ENCODE data around the gene SLC5A12. TPM values are rescaled to one million over a fixed set of nuclear protein-coding genes. Genes with fewer than 3 reads are reported as not detected.

Gene SLC5A12
- total RNA-seq, 2 donors from 2014 or later: not detected

- DNase-seq (peak; percentile 43 to 66 (median 58)), ATAC-seq (peak; percentile 75)
- Histone ChIP-seq H3K36me3 (replicated peaks in 1 of 2; ENCODE audit: insufficient read depth in 1 of 2, low read depth in 2 of 2) (no peaks in the 10 kb centered on the region), H3K27ac (no peak overlapping the region), H3K4me3 (no peak overlapping the region), H3K4me1 (no peaks in the 10 kb centered on the region), H3K27me3 (no peaks in the 10 kb centered on the region), H3K9me3 (no peaks in the 10 kb centered on the region)
- WGBS, 2 donors: 30 to 31% methylated on average over 9 of the region's 9 CpGs
- intact Hi-C loops (cut with DNase I): loop anchor here (5.0 kb wide), 1 partner anchor 408 kb away; no protein-coding TSS in a partner anchor
- TF ChIP-seq POLR2A (IDR thresholded peaks at IDR 0.05) (no peak), CTCF (IDR thresholded peaks at IDR 0.05) (peak; percentile 26 to 78 (median 75))
Measured at GRCh38 chr11:26753723-26754504, 32.1 kb upstream of the SLC5A12 start.

- H3K36me3 ChIP-seq (replicated peaks in 1 of 2; ENCODE audit: insufficient read depth in 1 of 2, low read depth in 2 of 2): no peaks in the 10 kb centered on the region
- no peak overlapping the region for H3K27ac ChIP-seq
- H3K4me3 ChIP-seq: no peak overlapping the region
- ATAC-seq (no peak), DNase-seq (no peak)
- H3K9me3 ChIP-seq: no peaks in the 10 kb centered on the region
- intact Hi-C loops (cut with DNase I): loop anchor here (5.0 kb wide), 1 partner anchor 412 kb away; no protein-coding TSS in a partner anchor
- no peak for TF ChIP-seq POLR2A (IDR thresholded peaks at IDR 0.05)
- TF ChIP-seq CTCF (IDR thresholded peaks at IDR 0.05): no peak
- no peaks in the 10 kb centered on the region for H3K27me3 ChIP-seq
- H3K4me1 ChIP-seq: no peaks in the 10 kb centered on the region
Measured at GRCh38 chr11:26749927-26750326, 28.1 kb upstream of the SLC5A12 start.

GRCh38 chr11:26743622-26744021 is 21.8 kb upstream of the SLC5A12 start:
- no peaks in the 10 kb centered on the region for H3K27me3 ChIP-seq
- no peak for ATAC-seq
- TF ChIP-seq POLR2A (IDR thresholded peaks at IDR 0.05) (no peak), CTCF (IDR thresholded peaks at IDR 0.05) (no peak)
- DNase-seq: no peak
- H3K36me3 ChIP-seq (replicated peaks in 1 of 2; ENCODE audit: insufficient read depth in 1 of 2, low read depth in 2 of 2): no peaks in the 10 kb centered on the region
- intact Hi-C loops (cut with DNase I): no loop called here
- no peaks in the 10 kb centered on the region for H3K4me1 ChIP-seq
- H3K27ac ChIP-seq: no peak overlapping the region
- no peaks in the 10 kb centered on the region for H3K9me3 ChIP-seq
- H3K4me3 ChIP-seq: no peak overlapping the region

GRCh38 chr11:26742966-26743365 is 21.1 kb upstream of the SLC5A12 start:
- no peaks in the 10 kb centered on the region for H3K36me3 ChIP-seq (replicated peaks in 1 of 2; ENCODE audit: insufficient read depth in 1 of 2, low read depth in 2 of 2)
- no peak overlapping the region for H3K4me3 ChIP-seq
- no peaks in the 10 kb centered on the region for H3K9me3 ChIP-seq
- 50 to 69% methylated on average over 1 of the region's 1 CpG for WGBS, 2 donors
- intact Hi-C loops (cut with DNase I): no loop called here
- TF ChIP-seq POLR2A (IDR thresholded peaks at IDR 0.05): no peak
- TF ChIP-seq CTCF (IDR thresholded peaks at IDR 0.05): no peak
- no peaks in the 10 kb centered on the region for H3K4me1 ChIP-seq
- no peaks in the 10 kb centered on the region for H3K27me3 ChIP-seq
- ATAC-seq (no peak), DNase-seq (no peak)
- no peak overlapping the region for H3K27ac ChIP-seq

- Histone ChIP-seq H3K4me3 (no peak overlapping the region), H3K27ac (no peak overlapping the region), H3K9me3 (no peaks in the 10 kb centered on the region), H3K4me1 (no peaks in the 10 kb centered on the region), H3K36me3 (replicated peaks in 1 of 2; ENCODE audit: insufficient read depth in 1 of 2, low read depth in 2 of 2) (no peaks in the 10 kb centered on the region), H3K27me3 (no peaks in the 10 kb centered on the region)
- intact Hi-C loops (cut with DNase I): no loop called here
- ATAC-seq: no peak
- 35 to 51% methylated on average over 2 of the region's 2 CpGs for WGBS, 2 donors
- TF ChIP-seq POLR2A (IDR thresholded peaks at IDR 0.05): no peak
- TF ChIP-seq CTCF (IDR thresholded peaks at IDR 0.05): no peak
- DNase-seq: no peak
Measured at GRCh38 chr11:26741036-26741435, 19.2 kb upstream of the SLC5A12 start.

Data from body of pancreas (tissue), 4 donors.